G401.6 (cell line): Measurements from ENCODE around the gene SETDB1.
A peak's percentile ranks its signal among the peaks of the same experiment; 100 is the strongest.

Experiments used
- FAIRE-seq: peaks from 2 replicates; lab custom pipeline; 2012; peaks lifted over from hg19 to GRCh38; lab: Jason Lieb, UNC

The SETDB1 gene

DNA sequence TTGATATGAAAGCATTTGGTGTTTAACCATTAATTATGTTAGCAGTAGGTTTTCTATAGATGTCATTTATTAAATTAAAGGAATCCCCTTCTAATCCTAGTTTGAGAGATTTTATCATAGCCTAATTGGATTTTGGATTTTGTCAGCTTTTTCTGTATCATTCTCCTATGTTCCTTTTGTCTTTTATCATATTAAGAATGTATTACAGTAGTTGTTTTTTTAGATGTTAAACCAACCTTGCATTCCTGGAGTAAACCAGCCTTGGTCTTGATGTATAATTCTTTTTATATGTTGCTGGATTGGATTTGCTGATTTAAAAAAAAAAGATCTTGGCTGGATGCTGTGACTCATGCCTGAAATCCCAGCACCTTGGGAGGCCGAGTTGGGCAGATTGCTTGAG is 5.6 kb downstream of the SETDB1 start:
- FAIRE-seq = no peak

GRCh38 chr1:150944856-150945255 is 18.7 kb downstream of the SETDB1 start:
- FAIRE-seq = no peak

DNA sequence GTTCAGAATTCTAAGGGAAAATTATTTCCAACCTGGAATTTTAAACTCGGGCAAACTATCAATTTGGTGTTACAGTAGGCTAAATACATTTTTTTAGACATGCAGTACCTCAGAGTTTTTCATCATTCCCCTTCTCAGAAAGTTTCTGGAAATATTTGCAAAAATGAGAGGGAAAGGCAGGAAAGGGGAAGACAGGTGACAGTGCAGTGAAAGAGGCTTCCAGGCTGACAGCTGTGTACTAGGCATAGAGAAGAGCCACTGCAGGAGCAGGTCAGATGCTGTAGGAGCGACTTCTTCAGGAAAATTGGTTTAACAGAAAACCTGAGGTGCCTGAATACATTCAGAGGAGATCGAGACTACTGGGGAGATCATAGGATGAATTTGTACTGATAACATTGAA is 28.5 kb downstream of the SETDB1 start:
- FAIRE-seq = no peak

DNA sequence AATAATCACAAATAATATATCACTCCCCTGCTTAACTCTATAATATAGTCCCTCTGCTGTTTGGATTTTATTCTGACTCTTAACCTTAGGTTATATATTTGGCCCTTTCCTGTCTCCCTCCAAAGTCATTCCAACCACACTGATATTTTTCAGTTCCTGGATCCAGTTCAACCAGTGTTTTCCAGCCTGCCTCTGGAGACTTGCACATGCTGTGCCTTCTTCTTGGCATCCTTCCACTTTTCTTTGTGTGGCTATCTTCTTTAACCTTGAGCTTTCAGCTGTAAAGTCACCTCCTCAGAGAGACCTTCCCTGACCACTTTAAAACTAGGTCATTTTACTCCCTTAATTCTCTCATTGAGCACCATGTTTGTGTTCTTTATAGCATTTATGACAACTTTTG is 29.1 kb downstream of the SETDB1 start:
- no peak for FAIRE-seq

DNA sequence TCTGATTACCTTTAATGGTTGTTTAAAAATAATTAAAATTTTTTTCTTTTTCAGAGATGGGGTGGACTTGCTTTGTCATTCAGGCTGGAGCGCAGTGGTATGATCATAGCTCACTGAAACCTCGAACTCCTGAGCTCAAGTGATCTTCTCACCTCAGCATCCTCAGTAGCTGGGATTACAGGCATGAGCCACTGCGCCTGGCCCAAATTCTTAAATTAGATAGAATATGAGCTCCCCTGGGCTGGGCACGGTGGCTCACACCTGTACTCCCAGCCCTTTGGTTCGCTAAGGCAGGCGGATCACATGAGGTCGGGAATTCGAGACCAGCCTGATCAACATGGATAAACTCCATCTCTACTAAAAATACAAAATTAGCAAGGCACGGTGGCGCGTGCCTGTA is 31.5 kb downstream of the SETDB1 start:
- FAIRE-seq = no peak

GRCh38 chr1:150960646-150961045 is 34.5 kb downstream of the SETDB1 start:
- FAIRE-seq = no peak

DNA sequence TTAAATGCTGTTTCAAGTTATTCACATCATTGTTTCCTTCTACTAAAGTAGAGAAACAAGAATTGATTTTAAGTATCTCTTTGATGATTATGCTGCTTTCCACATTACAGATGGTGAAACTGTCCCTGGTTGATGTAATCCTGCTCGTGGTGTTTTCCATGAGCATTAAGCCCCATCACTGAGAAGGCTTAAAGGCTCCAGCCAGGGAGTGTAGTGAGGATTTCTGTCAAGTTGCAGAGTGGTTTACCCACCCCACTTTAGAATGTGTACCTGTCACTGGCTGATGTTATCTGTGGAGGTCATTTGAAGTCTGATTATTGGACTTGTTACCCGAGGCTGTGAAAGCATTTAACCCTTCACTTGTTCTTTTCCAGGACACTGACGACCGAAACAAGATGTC is 35.6 kb downstream of the SETDB1 start:
- peak; percentile 45 for FAIRE-seq

DNA sequence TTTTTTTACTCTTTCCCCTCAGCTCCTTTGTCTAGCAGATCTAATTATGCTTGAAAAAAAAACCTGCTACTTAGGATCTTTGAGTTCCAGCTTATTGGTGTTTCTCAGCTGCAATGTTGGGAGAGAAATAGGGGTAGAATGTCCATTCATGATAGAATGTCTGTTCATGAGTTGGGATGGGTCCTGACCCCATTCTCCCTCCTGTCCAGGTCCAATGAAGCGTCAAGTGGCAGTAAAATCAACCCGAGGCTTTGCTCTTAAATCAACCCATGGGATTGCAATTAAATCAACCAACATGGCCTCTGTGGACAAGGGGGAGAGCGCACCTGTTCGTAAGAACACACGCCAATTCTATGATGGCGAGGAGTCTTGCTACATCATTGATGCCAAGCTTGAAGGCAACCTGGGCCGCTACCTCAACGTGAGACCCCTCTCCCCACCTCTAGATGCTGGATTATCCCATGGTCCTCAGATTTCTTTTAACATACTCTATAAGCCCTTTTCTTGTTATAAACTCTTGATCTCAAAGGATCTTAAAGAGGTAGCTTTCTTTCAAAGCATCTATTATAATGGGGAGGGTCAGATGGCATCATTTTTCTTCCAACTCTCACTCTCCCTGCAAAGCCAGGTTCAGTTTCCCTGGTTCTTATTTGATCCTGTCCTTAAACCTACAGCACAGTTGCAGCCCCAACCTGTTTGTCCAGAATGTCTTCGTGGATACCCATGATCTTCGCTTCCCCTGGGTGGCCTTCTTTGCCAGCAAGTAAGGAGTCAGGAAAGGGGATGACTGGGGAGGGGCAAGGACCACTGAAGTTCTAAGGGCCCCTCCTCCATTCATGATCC is 37.4 kb downstream of the SETDB1 start:
- FAIRE-seq = no peak

GRCh38 chr1:150964164-150964489 is 38.0 kb downstream of the SETDB1 start:
- FAIRE-seq = no peak

DNA sequence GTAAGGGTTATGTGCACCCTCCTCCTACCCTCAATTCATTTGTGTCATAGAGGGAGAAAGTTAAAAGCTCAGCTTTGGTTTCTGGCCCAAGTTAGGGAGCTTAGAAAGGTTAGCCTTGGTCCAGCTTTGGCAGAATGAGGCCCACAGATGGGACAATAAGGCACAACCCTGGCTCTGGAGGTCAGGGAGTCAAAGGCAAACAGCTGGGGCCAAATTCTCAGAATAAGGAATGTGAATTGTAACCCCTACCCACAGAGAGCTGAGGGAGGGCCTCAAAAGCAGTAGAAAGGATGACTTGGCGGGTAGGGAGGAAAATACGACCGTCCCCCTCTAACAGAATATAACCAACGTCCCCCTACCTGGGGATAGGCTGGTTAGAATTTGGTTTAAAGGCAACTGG is 39.4 kb downstream of the SETDB1 start:
- FAIRE-seq = no peak

DNA sequence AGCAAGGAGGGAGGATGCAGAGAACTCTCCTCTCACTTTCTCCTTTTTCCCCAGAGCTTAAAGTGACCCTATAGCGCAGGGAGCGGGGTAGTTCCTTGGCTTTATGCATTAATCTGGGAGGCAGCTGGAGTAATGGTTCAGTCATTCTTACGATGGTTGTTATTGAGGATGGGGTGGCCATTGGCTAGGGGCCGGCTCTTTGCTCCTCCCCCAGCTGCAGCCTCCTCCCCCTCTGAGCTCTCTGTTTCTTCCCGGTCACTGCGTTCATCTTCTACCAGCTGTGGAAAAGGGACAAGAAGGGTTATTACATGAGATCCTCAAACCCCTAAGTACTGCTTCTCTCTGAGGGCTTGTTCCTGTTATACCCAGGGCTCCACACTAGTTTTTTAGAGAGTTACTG is 39.8 kb downstream of the SETDB1 start:
- no peak for FAIRE-seq

DNA sequence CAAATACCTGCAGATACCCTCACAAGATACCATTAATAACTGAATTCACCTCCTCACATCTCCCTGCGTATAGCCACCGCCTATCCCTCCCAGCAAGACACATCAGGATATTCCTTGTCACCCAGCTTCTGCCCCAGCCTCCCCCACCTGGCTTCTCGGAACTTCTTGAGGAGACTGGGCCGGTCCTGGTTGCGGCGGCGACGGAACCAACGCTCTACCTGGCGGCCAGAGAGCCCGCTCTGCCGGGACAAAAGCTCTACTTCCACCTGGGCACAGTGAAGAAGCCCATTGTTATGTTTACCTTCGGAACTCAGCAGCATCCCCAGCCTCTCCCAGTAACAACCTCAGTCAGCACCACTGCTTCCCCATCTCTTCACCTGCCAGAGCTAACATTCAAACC is 41.8 kb downstream of the SETDB1 start:
- no peak for FAIRE-seq

GRCh38 chr1:150968491-150968890 is 42.3 kb downstream of the SETDB1 start:
- no peak for FAIRE-seq

DNA sequence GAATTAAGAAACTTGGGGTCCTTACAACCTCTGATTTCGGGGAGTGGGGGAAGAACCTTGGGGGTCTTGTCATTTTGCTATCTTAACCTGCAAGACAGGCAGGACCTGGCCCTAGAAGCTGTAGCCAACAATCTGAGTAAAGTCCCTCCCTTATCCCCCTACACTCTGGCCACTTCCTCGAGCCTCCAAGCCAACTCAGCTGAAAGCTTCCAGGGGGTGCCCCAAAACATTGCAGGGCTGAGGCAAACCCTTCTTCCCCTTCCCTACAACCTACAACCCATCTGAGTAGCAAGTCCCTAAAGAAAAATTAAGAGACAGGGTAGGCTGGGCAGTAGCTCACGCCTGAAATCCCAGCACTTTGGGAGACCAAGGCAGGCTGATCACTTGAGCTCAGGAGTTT is 43.5 kb downstream of the SETDB1 start:
- FAIRE-seq = no peak

GRCh38 chr1:150970808-150971582 is 44.8 kb downstream of the SETDB1 start:
- FAIRE-seq = no peak

DNA sequence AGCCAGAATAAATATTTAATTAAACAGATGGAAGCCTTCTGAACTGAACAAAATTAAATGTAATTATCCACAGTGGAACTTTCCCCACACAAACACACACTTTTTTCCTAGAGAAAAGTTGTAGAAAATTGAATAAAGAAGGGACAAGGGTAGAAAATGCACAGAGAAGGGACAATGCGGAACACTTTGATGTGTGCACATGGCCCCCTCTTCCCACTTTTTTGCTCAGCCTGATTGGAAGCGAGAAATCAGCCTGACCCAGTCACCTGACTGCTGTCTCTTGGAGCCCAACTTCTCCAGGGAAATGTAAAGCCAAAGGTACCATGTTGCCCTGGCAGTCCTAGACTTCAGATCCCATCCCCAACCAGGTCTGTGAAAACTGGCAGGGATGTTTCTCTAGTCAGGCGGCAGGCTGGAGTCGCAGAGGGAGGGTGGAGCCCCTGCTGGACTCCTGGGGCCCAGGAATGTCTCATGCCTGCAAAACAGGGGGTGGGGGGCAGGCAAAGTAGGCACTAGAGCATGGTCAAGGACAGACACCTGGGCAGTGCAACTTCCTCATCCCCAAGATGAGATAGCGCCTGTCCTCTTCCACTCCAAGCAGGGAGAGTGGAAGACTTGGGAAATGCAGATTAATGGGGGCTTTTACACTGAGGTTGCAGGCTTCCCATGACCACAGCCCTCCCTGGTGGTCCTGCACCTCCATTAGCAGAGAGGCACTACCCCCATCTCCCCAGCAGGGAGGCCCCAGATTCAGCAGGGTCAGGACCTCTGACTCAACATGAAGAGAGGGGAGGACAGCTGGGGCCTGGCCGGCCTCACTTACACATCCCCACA is 45.6 kb downstream of the SETDB1 start:
- no peak for FAIRE-seq

DNA sequence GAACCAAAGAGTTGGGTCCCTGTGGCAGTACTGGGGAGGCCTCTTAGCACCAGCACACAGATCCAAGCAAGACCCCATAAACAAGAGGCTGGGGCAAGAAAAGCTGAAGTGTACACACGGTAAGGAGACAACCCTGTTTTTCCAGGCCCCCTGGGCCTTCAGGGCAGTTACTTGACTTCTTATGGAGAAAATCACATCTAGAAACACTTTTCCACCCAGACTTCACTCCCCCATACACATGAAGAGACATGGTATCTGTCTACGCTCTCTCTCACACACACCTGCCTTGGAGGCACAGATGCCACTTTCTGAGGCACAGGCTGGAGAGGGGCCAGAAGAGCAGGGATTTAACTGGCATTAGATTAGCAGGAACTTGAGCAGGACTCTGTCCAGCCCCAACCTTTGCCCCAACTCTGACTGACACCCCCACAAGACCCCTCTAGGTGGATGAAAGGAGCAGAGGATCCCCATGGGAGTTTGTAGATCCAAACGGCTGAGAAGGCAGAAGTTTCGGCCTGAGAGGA is 46.3 kb downstream of the SETDB1 start:
- FAIRE-seq = no peak

GRCh38 chr1:150973258-150973835 is 47.2 kb downstream of the SETDB1 start:
- no peak for FAIRE-seq

- FAIRE-seq = no peak
These were observed 47.8 kb downstream of the SETDB1 start for GRCh38 chr1:150973836-150974579.

GRCh38 chr1:150974580-150975478 is 48.7 kb downstream of the SETDB1 start, which contains the start of gene CERS2:
Gene CERS2, minus strand, starts transcription at chr1:150974835. Its CDS starts 5,745 bp downstream, at chr1:150969090.
- FAIRE-seq = no peak
